Small intestine (tissue), 7 donors: Measurements from ENCODE around the gene CDH7. TPM values are rescaled to one million over a fixed set of nuclear protein-coding genes. Genes with fewer than 3 reads are reported as not detected.

ENCODE experiments used
- DNase-seq, 2 donors: peaks; one replicate each; pipeline versions ENCODE4 v3.0.0 to v3.0.0-alpha.2; 2013
- FAIRE-seq: peaks from 2 replicates; lab custom pipeline; 2012; peaks lifted over from hg19 to GRCh38; lab: Jason Lieb, UNC
- H3K27ac ChIP-seq, 3 donors: one replicate each; pipeline ENCODE4 v1.5.1; 2013; ENCODE audit warnings: low read length in 2 of 3, mild to moderate bottlenecking in 2 of 3, control low read depth in 1 of 3, inconsistent platforms in 1 of 3, low read depth in 1 of 3, moderate library complexity in 1 of 3
- H3K27me3 ChIP-seq, 3 donors: one replicate each; pipeline ENCODE4 v1.6.1; 2013; ENCODE audit warnings: low read length in 3 of 3, inconsistent platforms in 1 of 3; ENCODE audit not compliant: control insufficient read depth in 3 of 3, insufficient read depth in 3 of 3
- H3K36me3 ChIP-seq, 3 donors: one replicate each; pipeline ENCODE4 v1.6.1; 2013; ENCODE audit warnings: low read length in 3 of 3, inconsistent platforms in 1 of 3, low read depth in 1 of 3, mild to moderate bottlenecking in 1 of 3, moderate library complexity in 1 of 3; ENCODE audit not compliant: control insufficient read depth in 3 of 3, insufficient read depth in 2 of 3
- H3K4me1 ChIP-seq, 3 donors: one replicate each; pipeline ENCODE4 v1.6.1; 2013; ENCODE audit warnings: low read length in 2 of 3, inconsistent platforms in 1 of 3, low read depth in 1 of 3, mild to moderate bottlenecking in 1 of 3, moderate library complexity in 1 of 3; ENCODE audit not compliant: control insufficient read depth in 3 of 3, insufficient read depth in 2 of 3
- H3K4me3 ChIP-seq, 3 donors: one replicate each; pipeline ENCODE4 v1.5.1; 2013; ENCODE audit warnings: low read length in 3 of 3, control low read depth in 1 of 3, inconsistent platforms in 1 of 3, low read depth in 1 of 3, mild to moderate bottlenecking in 1 of 3, moderate library complexity in 1 of 3
- H3K9me3 ChIP-seq, 2 donors: one replicate each; pipeline ENCODE4 v1.6.1; 2013; ENCODE audit warnings: low read depth in 1 of 2, low read length in 1 of 2; ENCODE audit not compliant: control insufficient read depth in 2 of 2, insufficient read depth in 1 of 2
- WGBS, 3 donors: extraction: QIAGEN DNeasy Blood & Tissue Kit; methylation state at CpG; one replicate each; pipeline ENCODE4 v1.1.7; 2013; 5-methylcytosine and 5-hydroxymethylcytosine counted together
- polyA plus RNA-seq, 4 donors: library from polyadenylated mRNA; stranded (reverse) in 3 of 4; unstranded in 1 of 4; fragments of 200-250 nt in 3 of 4; fragments of 120-200 nt in 1 of 4; gene quantifications; one replicate each; pipeline versions ENCODE4 v1.2.1 to v1.2.3, GENCODE V29; 2013
- donor health status: healthy with polysubstance abuse.
- donor health status: control.
- donor health status: control.
- donor health status: Bipolar disorder and iron deficiency.
- donor health status: healthy.

The CDH7 gene
- polyA plus RNA-seq, 4 donors, result 0.01 to 0.27 TPM; not detected in 2

- 27 to 63% (median 38%) methylated on average over 1 of the region's 1 CpG for WGBS, 3 donors
- FAIRE-seq, result peak; percentile 10
- DNase-seq, result peak; percentile 86 to 91
These were observed 155.8 kb downstream of the CDH7 start for GRCh38 chr18:65906621-65907034.

GRCh38 chr18:65907281-65907680 lies 156.5 kb downstream of the CDH7 start:
- no peaks in the 10 kb centered on the region for H3K9me3 ChIP-seq
- whole genome bisulfite sequencing, 3 donors, result 42 to 53% (median 43%) methylated on average over 2 of the region's 2 CpGs
- DNase-seq (peak in 1 of 2 donors; percentile 17), FAIRE-seq (no peak)
- peaks cover 0 to 25% (median 3%) of the 10 kb centered on the region in 3 donors for H3K4me1 ChIP-seq
- H3K4me3 ChIP-seq, result no peak overlapping the region
- no peaks in the 10 kb centered on the region for H3K36me3 ChIP-seq
- no peak overlapping the region for H3K27ac ChIP-seq
- no peaks in the 10 kb centered on the region for H3K27me3 ChIP-seq

More at GRCh38 chr18:65906621-65907034, 155.8 kb downstream of the CDH7 start:
- Histone ChIP-seq H3K9me3 (no peaks in the 10 kb centered on the region), H3K27me3 (no peaks in the 10 kb centered on the region), H3K4me1 (peaks cover 0 to 25% (median 3%) of the 10 kb centered on the region in 3 donors), H3K4me3 (no peak overlapping the region), H3K27ac (no peak overlapping the region), H3K36me3 (no peaks in the 10 kb centered on the region)

DNA sequence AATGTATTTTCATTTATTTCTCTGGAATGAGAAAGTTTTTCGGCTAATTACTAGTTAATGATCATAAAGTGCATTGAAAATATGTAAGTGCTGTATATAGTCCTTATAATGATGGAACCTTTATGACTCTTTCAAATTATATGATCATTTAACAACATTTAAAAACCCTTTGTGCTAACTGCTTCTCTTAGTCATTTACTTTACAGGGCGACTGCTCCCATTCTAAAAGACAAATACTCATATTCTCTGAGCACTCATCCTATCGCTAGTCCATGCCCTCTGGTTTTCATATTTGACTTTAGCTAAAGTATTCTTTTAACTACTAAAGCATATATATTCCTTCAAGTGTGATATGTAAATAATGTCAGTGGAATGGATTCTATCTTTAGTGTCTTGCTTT lies 168.2 kb downstream of the CDH7 start:
- H3K4me3 ChIP-seq, result no peak overlapping the region
- H3K36me3 ChIP-seq, result no peaks in the 10 kb centered on the region
- 63 to 90% (median 81%) methylated on average over 3 of the region's 3 CpGs for WGBS, 3 donors

DNA sequence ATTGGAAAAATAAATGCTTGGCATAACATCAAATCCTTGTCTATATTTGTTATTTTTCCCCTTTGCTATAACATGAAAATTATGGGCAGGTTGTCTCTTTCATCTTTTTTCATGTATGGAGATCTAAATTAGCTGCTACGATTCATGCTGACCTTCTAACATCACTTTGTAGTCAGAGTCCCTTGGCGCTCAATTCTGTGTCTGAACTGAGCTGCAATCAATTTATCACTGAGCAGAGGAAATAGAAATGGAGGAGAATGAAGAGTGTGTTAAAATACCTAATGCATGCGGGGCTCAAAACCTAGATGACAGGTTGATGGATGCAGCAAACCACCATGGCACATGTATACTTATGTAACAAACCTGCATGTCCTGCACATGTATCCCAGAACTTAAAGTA lies 168.9 kb downstream of the CDH7 start:
- Histone ChIP-seq H3K36me3 (no peaks in the 10 kb centered on the region), H3K4me1 (no peaks in the 10 kb centered on the region), H3K27ac (no peak overlapping the region), H3K4me3 (no peak overlapping the region), H3K27me3 (no peaks in the 10 kb centered on the region), H3K9me3 (no peaks in the 10 kb centered on the region)
- DNase-seq (no peak), FAIRE-seq (no peak)
- 70 to 89% (median 72%) methylated on average over 3 of the region's 3 CpGs for WGBS, 3 donors

More for the DNA sequence above, 168.2 kb downstream of the CDH7 start:
- H3K27ac ChIP-seq, result no peak overlapping the region
- no peaks in the 10 kb centered on the region for H3K9me3 ChIP-seq
- H3K4me1 ChIP-seq, result no peaks in the 10 kb centered on the region
- DNase-seq, result no peak
- no peak for FAIRE-seq
- H3K27me3 ChIP-seq, result no peaks in the 10 kb centered on the region

- Histone ChIP-seq H3K27ac (no peak overlapping the region), H3K36me3 (no peaks in the 10 kb centered on the region), H3K27me3 (no peaks in the 10 kb centered on the region), H3K4me3 (no peak overlapping the region), H3K4me1 (peaks cover 0 to 4% (median 2%) of the 10 kb centered on the region in 3 donors), H3K9me3 (no peaks in the 10 kb centered on the region)
- DNase-seq (no peak), FAIRE-seq (no peak)
- WGBS, 3 donors, result 80 to 95% (median 86%) methylated on average over 1 of the region's 1 CpG
These were observed 171.3 kb downstream of the CDH7 start for GRCh38 chr18:65922103-65922502.

DNA sequence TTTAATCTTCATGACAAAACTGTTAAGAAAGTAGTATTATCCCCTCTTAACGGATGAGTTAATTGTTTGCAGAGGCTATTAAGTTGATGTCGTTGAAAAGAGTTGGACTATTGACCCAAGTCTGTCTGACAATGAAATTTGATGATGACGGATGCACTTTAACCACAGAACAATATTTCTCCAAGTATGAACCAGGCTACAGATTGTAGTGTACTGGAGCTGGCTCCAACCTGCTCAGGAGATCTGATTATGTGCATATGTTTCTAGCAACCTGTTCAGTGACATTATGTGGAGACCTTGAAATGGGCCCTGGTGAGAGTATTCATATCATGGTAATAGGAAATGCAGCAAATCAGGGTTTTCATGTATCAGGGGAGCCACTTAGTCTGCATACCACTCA lies 174.1 kb downstream of the CDH7 start:
- Histone ChIP-seq H3K36me3 (no peaks in the 10 kb centered on the region), H3K4me1 (peaks cover 0 to 4% (median 2%) of the 10 kb centered on the region in 3 donors), H3K9me3 (no peaks in the 10 kb centered on the region), H3K27ac (no peak overlapping the region), H3K4me3 (no peak overlapping the region), H3K27me3 (no peaks in the 10 kb centered on the region)
- peak; percentile 54 to 77 for DNase-seq
- WGBS, 3 donors, result 11 to 47% (median 34%) methylated on average over 3 of the region's 3 CpGs
- no peak for FAIRE-seq

GRCh38 chr18:65934874-65935273 lies 184.1 kb downstream of the CDH7 start:
- no peak for FAIRE-seq
- DNase-seq, result no peak
- H3K27me3 ChIP-seq, result no peaks in the 10 kb centered on the region
- peaks cover 0 to 4% of the 10 kb centered on the region in 2 donors for H3K9me3 ChIP-seq
- no peak overlapping the region for H3K27ac ChIP-seq
- no peak overlapping the region for H3K4me3 ChIP-seq
- H3K4me1 ChIP-seq, result no peaks in the 10 kb centered on the region
- H3K36me3 ChIP-seq, result no peaks in the 10 kb centered on the region
- 23 to 48% (median 27%) methylated on average over 2 of the region's 2 CpGs for WGBS, 3 donors

GRCh38 chr18:65936678-65937077 lies 185.9 kb downstream of the CDH7 start:
- FAIRE-seq, result no peak
- no peak overlapping the region for H3K27ac ChIP-seq
- H3K9me3 ChIP-seq, result no peaks in the 10 kb centered on the region
- DNase-seq, result no peak
- H3K36me3 ChIP-seq, result no peaks in the 10 kb centered on the region
- 77 to 84% (median 77%) methylated on average over 1 of the region's 1 CpG for WGBS, 3 donors
- H3K4me1 ChIP-seq, result no peaks in the 10 kb centered on the region
- H3K4me3 ChIP-seq, result no peak overlapping the region
- no peaks in the 10 kb centered on the region for H3K27me3 ChIP-seq

- H3K36me3 ChIP-seq, result no peaks in the 10 kb centered on the region
- no peak overlapping the region for H3K4me3 ChIP-seq
- FAIRE-seq (no peak), DNase-seq (no peak)
- no peaks in the 10 kb centered on the region for H3K27me3 ChIP-seq
- no peak overlapping the region for H3K27ac ChIP-seq
- H3K4me1 ChIP-seq, result no peaks in the 10 kb centered on the region
- no peaks in the 10 kb centered on the region for H3K9me3 ChIP-seq
These were observed 186.4 kb downstream of the CDH7 start for GRCh38 chr18:65937180-65937579.
